Aorta (tissue), 5 donors: ENCODE measurements around the gene CTIF. TPM values are rescaled to one million over a fixed set of nuclear protein-coding genes. Genes with fewer than 3 reads are reported as not detected.
A peak's percentile ranks its signal among the peaks of the same experiment; 100 is the strongest.

Experiments used
- ATAC-seq: fragments of 200-7000 bp; cut with Tn5 transposase; one replicate; pipeline ENCODE4 v1.9.1; 2022; ENCODE audit warnings: moderate library complexity; ENCODE audit not compliant: low FRiP score
- DNase-seq, 2 donors: peaks; one replicate each; pipeline ENCODE4 v3.0.0-alpha.2; 2020
- H3K27ac ChIP-seq, 2 donors: one replicate each; pipeline ENCODE4 v1.5.1; 2013; ENCODE audit warnings: low read length in 2 of 2, mild to moderate bottlenecking in 2 of 2, moderate library complexity in 2 of 2, control low read depth in 1 of 2, inconsistent platforms in 1 of 2, low read depth in 1 of 2
- H3K27me3 ChIP-seq, 2 donors: one replicate each; pipeline ENCODE4 v1.6.1; 2013; ENCODE audit warnings: control low read depth in 1 of 2, low read length in 1 of 2, mild to moderate bottlenecking in 1 of 2, moderate library complexity in 1 of 2; ENCODE audit not compliant: insufficient read depth in 2 of 2, control insufficient read depth in 1 of 2
- H3K36me3 ChIP-seq, 2 donors: one replicate each; pipeline ENCODE4 v1.6.1; 2013; ENCODE audit warnings: control low read depth in 1 of 2, low read length in 1 of 2, mild to moderate bottlenecking in 1 of 2; ENCODE audit not compliant: insufficient read depth in 2 of 2, control insufficient read depth in 1 of 2
- H3K4me1 ChIP-seq, 2 donors: one replicate each; pipeline ENCODE4 v1.6.1; 2013; ENCODE audit warnings: low read length in 2 of 2, control low read depth in 1 of 2, mild to moderate bottlenecking in 1 of 2, moderate library complexity in 1 of 2; ENCODE audit not compliant: insufficient read depth in 2 of 2, control insufficient read depth in 1 of 2
- H3K4me3 ChIP-seq, 2 donors: one replicate each; pipeline ENCODE4 v1.5.1; 2013; ENCODE audit warnings: low read length in 2 of 2, control low read depth in 1 of 2, mild to moderate bottlenecking in 1 of 2
- H3K9me3 ChIP-seq: one replicate; pipeline ENCODE4 v1.6.1; 2013; ENCODE audit warnings: mild to moderate bottlenecking, low read length; ENCODE audit not compliant: control insufficient read depth
- WGBS, 2 donors: extraction: QIAGEN DNeasy Blood & Tissue Kit; methylation state at CpG; one replicate each; pipeline ENCODE4 v1.1.7; 2013; 5-methylcytosine and 5-hydroxymethylcytosine counted together
- intact Hi-C, 2 donors: fragments of 100-400 bp; cut with DNase I; formaldehyde crosslinking; loops; one replicate each; pipeline versions ENCODE4 v1.14.2 to v1.15.0; 2022
- polyA plus RNA-seq, 2 donors: library from polyadenylated mRNA; stranded (reverse); fragments of 200-250 nt; gene quantifications; one replicate each; pipeline ENCODE4 v1.2.3, GENCODE V29; 2013
- total RNA-seq, 2 donors: library from RNA; stranded (reverse); fragmentation: NEBNext Ultra II Directional; extraction: Animal tissue kit (Norgen Biotek cat#: 25700); gene quantifications; one replicate each; pipeline ENCODE4 v1.2.1, GENCODE V29; 2021
- donor health status: healthy with polysubstance abuse.
- donor health status: Bipolar disorder and iron deficiency.
- donor health status: DM: no; HTN: no; CAD: no.
- donor health status: DM: no; HTN: no; CAD: no.
- donor health status: DM: yes; HTN: yes; CAD: no.

CTIF gene
- total and polyA plus RNA-seq, 4 donors, result 14.4 to 113 (median 93.4) TPM

DNA sequence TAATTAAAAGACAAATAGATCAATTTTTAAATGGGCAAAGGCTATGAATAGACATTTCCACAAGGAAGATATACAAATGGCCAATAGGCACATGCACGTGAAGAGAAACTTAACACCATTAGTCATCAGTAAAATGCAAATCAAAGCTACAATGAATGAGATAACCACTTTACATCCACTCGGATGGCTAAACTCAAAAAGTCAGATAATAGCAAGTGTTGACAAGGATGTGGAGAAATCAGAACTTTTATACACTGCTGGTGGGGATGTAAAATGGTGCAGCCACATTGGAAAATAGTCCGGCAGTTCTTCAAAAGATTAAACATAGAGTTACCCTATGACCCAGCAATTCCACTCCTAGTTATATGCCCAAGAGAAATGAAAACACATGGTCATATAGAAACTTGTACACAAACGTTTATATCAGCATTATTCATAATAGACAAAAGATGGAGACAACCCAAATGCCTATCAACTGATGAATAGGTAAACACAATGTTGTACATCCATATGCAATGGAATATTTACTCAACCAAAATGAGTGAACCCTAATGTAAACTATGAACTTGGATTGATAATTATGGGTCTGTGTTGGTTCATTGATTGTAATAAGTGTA lies 360.8 kb downstream of the CTIF start:
- WGBS, 2 donors, result 89 to 93% methylated on average over 4 of the region's 4 CpGs
- Histone ChIP-seq H3K36me3 (no peaks in the 10 kb centered on the region), H3K9me3 (no peaks in the 10 kb centered on the region), H3K4me1 (peaks cover 3 to 5% of the 10 kb centered on the region in 2 donors), H3K4me3 (no peak overlapping the region), H3K27ac (no peak overlapping the region), H3K27me3 (no peaks in the 10 kb centered on the region)
- ATAC-seq (no peak), DNase-seq (no peak)
- intact Hi-C loops, result loop anchor here in 1 of 2 donors (5.0 kb wide), 1 partner anchor 38 kb away; no protein-coding TSS in a partner anchor

- intact Hi-C loops, result loop anchor here in 1 of 2 donors (5.0 kb wide), 1 partner anchor 37 kb away; no protein-coding TSS in a partner anchor
- Histone ChIP-seq H3K27me3 (no peaks in the 10 kb centered on the region), H3K36me3 (no peaks in the 10 kb centered on the region), H3K27ac (no peak overlapping the region), H3K9me3 (no peaks in the 10 kb centered on the region), H3K4me3 (no peak overlapping the region), H3K4me1 (peaks cover 3 to 5% of the 10 kb centered on the region in 2 donors)
- 92 to 96% methylated on average over 1 of the region's 1 CpG for WGBS, 2 donors
- DNase-seq, result no peak
- no peak for ATAC-seq
Observed at GRCh38 chr18:48900469-48900868, 361.6 kb downstream of the CTIF start.

GRCh38 chr18:48901145-48902022 lies 362.6 kb downstream of the CTIF start:
- Histone ChIP-seq H3K9me3 (no peaks in the 10 kb centered on the region), H3K4me1 (peaks cover 3 to 5% of the 10 kb centered on the region in 2 donors), H3K27ac (peak overlapping the region in 1 of 2 donors; percentile 80), H3K36me3 (no peaks in the 10 kb centered on the region), H3K27me3 (no peaks in the 10 kb centered on the region), H3K4me3 (no peak overlapping the region)
- DNase-seq (no peak), ATAC-seq (no peak)
- 25 to 27% methylated on average over 4 of the region's 4 CpGs for WGBS, 2 donors
- intact Hi-C loops, result loop anchor here in 1 of 2 donors (1.0 to 5.0 kb wide), 2 partner anchors 28 to 36 kb away; no protein-coding TSS in a partner anchor

GRCh38 chr18:48902023-48902855 lies 363.4 kb downstream of the CTIF start:
- DNase-seq (peak; percentile 98), ATAC-seq (peak; percentile 93)
- Histone ChIP-seq H3K27me3 (no peaks in the 10 kb centered on the region), H3K27ac (peak overlapping the region; percentile 80 to 84), H3K9me3 (no peaks in the 10 kb centered on the region), H3K36me3 (no peaks in the 10 kb centered on the region), H3K4me1 (peaks cover 3 to 5% of the 10 kb centered on the region in 2 donors), H3K4me3 (no peak overlapping the region)
- intact Hi-C loops, result loop anchor here in 1 of 2 donors (1.0 to 5.0 kb wide), 2 partner anchors 29 to 35 kb away; no protein-coding TSS in a partner anchor
- WGBS, 2 donors, result 11 to 12% methylated on average over 26 to 27 of the region's 27 CpGs

- DNase-seq (peak; percentile 90 to 93), ATAC-seq (peak; percentile 88)
- Histone ChIP-seq H3K4me1 (peaks cover 3 to 5% of the 10 kb centered on the region in 2 donors), H3K4me3 (no peak overlapping the region), H3K36me3 (no peaks in the 10 kb centered on the region), H3K27ac (peak overlapping the region; percentile 70 to 84), H3K27me3 (no peaks in the 10 kb centered on the region), H3K9me3 (no peaks in the 10 kb centered on the region)
- 31 to 32% methylated on average over 8 of the region's 8 CpGs for WGBS, 2 donors
- intact Hi-C loops, result loop anchor here in 1 of 2 donors (1.0 to 5.0 kb wide), 2 partner anchors 30 to 34 kb away; no protein-coding TSS in a partner anchor
Observed at GRCh38 chr18:48902856-48903601, 364.2 kb downstream of the CTIF start.

GRCh38 chr18:48904091-48904490 lies 365.3 kb downstream of the CTIF start:
- intact Hi-C loops, result loop anchor here in 1 of 2 donors (5.0 kb wide), 1 partner anchor 33 kb away; no protein-coding TSS in a partner anchor
- DNase-seq (no peak), ATAC-seq (no peak)
- WGBS, 2 donors, result 96 to 97% methylated on average over 2 of the region's 2 CpGs
- Histone ChIP-seq H3K27ac (peak overlapping the region in 1 of 2 donors; percentile 16), H3K4me3 (no peak overlapping the region), H3K27me3 (no peaks in the 10 kb centered on the region), H3K9me3 (no peaks in the 10 kb centered on the region), H3K4me1 (peaks cover 3 to 5% of the 10 kb centered on the region in 2 donors), H3K36me3 (no peaks in the 10 kb centered on the region)

DNA sequence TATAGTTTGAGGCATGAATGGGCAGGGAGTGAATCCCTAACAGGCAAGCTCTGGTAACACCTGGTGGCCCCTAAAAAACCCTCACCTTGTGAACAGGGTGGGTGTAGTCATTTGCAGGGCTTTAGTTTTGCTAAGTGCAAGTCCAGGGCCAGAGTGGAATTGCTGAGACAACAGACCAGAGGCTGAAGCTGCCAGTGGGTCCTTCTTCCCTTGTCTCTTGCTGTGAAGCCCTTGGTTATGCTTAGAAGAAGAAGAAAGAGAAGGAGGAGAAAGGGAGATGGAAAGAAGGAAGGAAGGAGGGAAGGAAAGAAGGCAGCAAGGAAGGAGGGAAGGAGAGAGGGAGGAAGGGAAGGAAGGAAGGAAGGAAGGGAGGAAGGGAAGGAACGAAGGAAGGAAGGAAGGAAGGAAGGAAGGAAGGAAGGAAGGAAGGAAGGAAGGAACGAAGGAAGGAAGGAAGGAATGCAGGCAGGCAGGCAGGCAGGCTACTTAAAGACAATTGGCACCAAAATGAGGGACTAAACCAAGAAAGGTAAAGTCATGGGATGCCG lies 366.1 kb downstream of the CTIF start:
- Histone ChIP-seq H3K36me3 (no peaks in the 10 kb centered on the region), H3K4me3 (no peak overlapping the region), H3K27me3 (no peaks in the 10 kb centered on the region), H3K9me3 (no peaks in the 10 kb centered on the region), H3K4me1 (peaks cover 3 to 5% of the 10 kb centered on the region in 2 donors), H3K27ac (no peak overlapping the region)
- ATAC-seq, result no peak
- no peak for DNase-seq
- WGBS, 2 donors, result 89 to 92% methylated on average over 3 of the region's 3 CpGs
- intact Hi-C loops, result loop anchor here in 1 of 2 donors (5.0 kb wide), 1 partner anchor 32 kb away; no protein-coding TSS in a partner anchor
